Sigmoid colon (tissue), 4 donors: ENCODE measurements around the gene MYBPHL.

Source experiments
- EP300 ChIP-seq, 4 donors: sonication (generic); formaldehyde crosslinking; IDR thresholded peaks; one replicate each; pipeline ENCODE4 v1.6.1; 2017; ENCODE audit warnings: antibody characterized with exemption in 4 of 4
- POLR2A ChIP-seq, 2 donors: fragments of 450-650 bp; IDR thresholded peaks; one replicate each; pipeline ENCODE4 v1.6.1; 2016; ENCODE audit warnings: antibody characterized with exemption in 2 of 2, mild to moderate bottlenecking in 2 of 2, moderate library complexity in 2 of 2
- POLR2AphosphoS5 ChIP-seq, 4 donors: sonication (generic); formaldehyde crosslinking; IDR thresholded peaks; one replicate each; pipeline ENCODE4 v1.6.1; 2017; ENCODE audit warnings: antibody characterized with exemption in 4 of 4
- TF ChIP-seq, protein P1 (sequence below), 4 experiments: fragments of 450-650 bp in 3 of 4; fragments of 200-600 bp in 1 of 4; IDR thresholded peaks; one replicate each; pipeline ENCODE4 v1.5.1; 2016 to 2019; ENCODE audit warnings: antibody characterized with exemption in 4 of 4, mild to moderate bottlenecking in 3 of 4, moderate library complexity in 2 of 4

- TF ChIP-seq POLR2AphosphoS5 (IDR thresholded peaks at IDR 0.05) (no peak), POLR2A (IDR thresholded peaks at IDR 0.05) (no peak), EP300 (IDR thresholded peaks at IDR 0.05) (no peak)
- TF ChIP-seq, protein P1, sequence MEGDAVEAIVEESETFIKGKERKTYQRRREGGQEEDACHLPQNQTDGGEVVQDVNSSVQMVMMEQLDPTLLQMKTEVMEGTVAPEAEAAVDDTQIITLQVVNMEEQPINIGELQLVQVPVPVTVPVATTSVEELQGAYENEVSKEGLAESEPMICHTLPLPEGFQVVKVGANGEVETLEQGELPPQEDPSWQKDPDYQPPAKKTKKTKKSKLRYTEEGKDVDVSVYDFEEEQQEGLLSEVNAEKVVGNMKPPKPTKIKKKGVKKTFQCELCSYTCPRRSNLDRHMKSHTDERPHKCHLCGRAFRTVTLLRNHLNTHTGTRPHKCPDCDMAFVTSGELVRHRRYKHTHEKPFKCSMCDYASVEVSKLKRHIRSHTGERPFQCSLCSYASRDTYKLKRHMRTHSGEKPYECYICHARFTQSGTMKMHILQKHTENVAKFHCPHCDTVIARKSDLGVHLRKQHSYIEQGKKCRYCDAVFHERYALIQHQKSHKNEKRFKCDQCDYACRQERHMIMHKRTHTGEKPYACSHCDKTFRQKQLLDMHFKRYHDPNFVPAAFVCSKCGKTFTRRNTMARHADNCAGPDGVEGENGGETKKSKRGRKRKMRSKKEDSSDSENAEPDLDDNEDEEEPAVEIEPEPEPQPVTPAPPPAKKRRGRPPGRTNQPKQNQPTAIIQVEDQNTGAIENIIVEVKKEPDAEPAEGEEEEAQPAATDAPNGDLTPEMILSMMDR (IDR thresholded peaks at IDR 0.05), result no peak
These were observed 22.8 kb downstream of the MYBPHL start for GRCh38 chr1:109283748-109284600.
